NT2/D1 (cell line): ENCODE data around the gene ADH1B.

Experiments used
- DNase-seq: peaks from one replicate; pipeline ENCODE4 v3.0.0-alpha.2; 2011; ENCODE audit warnings: low read depth, low spot score
- H3K27me3 ChIP-seq: 2 replicates; pipeline ENCODE4 v1.6.0; 2011; ENCODE audit warnings: mild to moderate bottlenecking; ENCODE audit not compliant: insufficient read length, insufficient read depth
- H3K36me3 ChIP-seq: 2 replicates; pipeline ENCODE4 v1.6.1; 2011; ENCODE audit warnings: mild to moderate bottlenecking, low read length, mixed read lengths; ENCODE audit not compliant: insufficient read depth, insufficient read length
- H3K4me1 ChIP-seq: 2 replicates; pipeline ENCODE4 v1.5.1; 2011; ENCODE audit not compliant: insufficient read depth, insufficient read length
- H3K4me3 ChIP-seq: 2 replicates; pipeline ENCODE4 v1.5.1; 2011; ENCODE audit warnings: low read depth; ENCODE audit not compliant: insufficient read length
- H3K9ac ChIP-seq: 2 replicates; pipeline ENCODE4 v1.6.0; 2011; ENCODE audit warnings: low read depth; ENCODE audit not compliant: insufficient read length
- H3K9me3 ChIP-seq: 2 replicates; pipeline ENCODE4 v1.5.1; 2011; ENCODE audit warnings: mild to moderate bottlenecking, low read length; ENCODE audit not compliant: insufficient read depth
- SUZ12 ChIP-seq: IDR thresholded peaks from 2 replicates; pipeline ENCODE4 v1.6.1; 2011; ENCODE audit not compliant: insufficient read length, insufficient read depth; ENCODE audit errors: extremely low read depth
- YY1 ChIP-seq: IDR thresholded peaks from 2 replicates; pipeline ENCODE4 v1.6.1; 2011; ENCODE audit not compliant: insufficient read length, insufficient read depth
- ZNF274 ChIP-seq: IDR thresholded peaks from 2 replicates; pipeline ENCODE4 v1.6.1; 2011; ENCODE audit warnings: mild to moderate bottlenecking, low read depth, low read length

Gene ADH1B

DNA sequence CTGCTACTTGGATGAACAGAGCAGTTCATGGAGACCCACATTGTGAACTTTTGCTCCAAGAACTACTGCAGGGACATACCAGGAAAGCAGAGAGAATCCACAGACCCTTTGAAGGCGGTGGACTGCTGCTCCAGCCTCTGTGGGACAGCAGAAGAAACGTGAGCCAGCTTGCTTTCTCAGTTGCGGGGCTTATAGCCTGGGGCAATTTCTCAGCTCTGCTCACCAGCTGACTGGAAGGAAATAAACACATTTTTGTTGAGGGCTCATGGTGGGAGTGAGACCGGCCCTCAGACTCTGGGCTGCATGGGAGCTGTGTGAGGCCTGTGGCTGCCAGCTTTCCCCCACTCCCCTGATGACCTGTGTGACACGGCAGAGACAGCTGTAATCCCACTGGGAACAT is 27.8 kb downstream of the ADH1B start:
- no peak for TF ChIP-seq ZNF274
- no peak for TF ChIP-seq YY1
- TF ChIP-seq SUZ12, result no peak
- Histone ChIP-seq H3K9me3 (no peaks in the 10 kb centered on the region), H3K4me3 (no peak overlapping the region), H3K27me3 (no peaks in the 10 kb centered on the region), H3K9ac (no peak overlapping the region), H3K36me3 (no peaks in the 10 kb centered on the region), H3K4me1 (no peaks in the 10 kb centered on the region)
- peak; percentile 1 for DNase-seq

DNA sequence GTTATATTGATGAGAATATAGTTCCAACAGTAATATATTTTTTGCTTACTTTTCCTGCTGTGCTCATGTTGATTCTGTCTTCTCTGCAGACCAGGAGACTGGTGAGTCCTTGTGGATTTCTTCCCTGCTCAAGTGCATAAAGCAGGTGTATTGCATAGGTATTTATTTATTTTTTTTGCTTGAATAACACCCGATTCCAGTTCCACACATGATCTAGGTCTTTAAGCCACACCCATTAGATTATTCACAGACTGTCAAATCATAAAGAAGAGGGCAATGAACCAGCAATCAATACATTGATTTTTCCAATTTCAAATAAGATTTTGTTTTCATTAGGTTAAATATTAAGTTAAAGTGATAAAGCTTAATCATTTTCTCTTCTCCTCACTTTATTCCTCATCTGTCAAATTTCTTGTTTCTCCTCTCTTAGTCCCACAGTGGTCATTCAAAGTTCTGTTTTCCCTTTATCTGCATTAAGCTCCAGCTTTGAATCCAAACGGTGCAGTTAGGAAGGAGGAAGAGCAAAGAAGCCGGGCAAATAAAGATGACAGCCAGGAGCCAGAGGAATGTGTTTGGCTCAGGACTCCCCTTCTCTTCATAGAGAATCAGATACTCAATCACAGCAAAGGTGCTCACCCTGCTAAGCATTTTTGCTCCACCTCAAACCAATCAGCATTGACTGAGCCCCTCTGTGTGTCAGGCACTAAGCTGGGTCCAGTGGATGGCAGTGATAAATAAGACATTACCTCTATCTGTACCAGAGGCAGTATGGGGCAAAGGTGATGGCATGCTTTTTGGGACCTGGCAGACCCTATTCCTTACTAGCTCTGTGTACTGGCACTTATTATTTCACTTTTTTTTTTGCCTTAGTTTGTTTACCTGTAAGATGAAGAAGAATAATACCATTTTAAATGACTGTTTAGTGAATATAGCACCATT is 30.1 kb downstream of the ADH1B start, which contains the start of gene ADH1A:
TSS of gene ADH1A (minus strand) at position 138 of the 939 bp plus-strand sequence. CDS start at position 67, 71 bp downstream.
- TF ChIP-seq SUZ12, result no peak
- TF ChIP-seq YY1, result no peak
- no peak for TF ChIP-seq ZNF274
- H3K9me3 ChIP-seq, result no peaks in the 10 kb centered on the region
- H3K36me3 ChIP-seq, result no peaks in the 10 kb centered on the region
- no peak for DNase-seq
- no peaks in the 10 kb centered on the region for H3K4me1 ChIP-seq
- H3K9ac ChIP-seq, result no peak within 1 kb of the TSS
- H3K4me3 ChIP-seq, result no peak within 1 kb of the TSS
- no peaks in the 10 kb centered on the region for H3K27me3 ChIP-seq

DNA sequence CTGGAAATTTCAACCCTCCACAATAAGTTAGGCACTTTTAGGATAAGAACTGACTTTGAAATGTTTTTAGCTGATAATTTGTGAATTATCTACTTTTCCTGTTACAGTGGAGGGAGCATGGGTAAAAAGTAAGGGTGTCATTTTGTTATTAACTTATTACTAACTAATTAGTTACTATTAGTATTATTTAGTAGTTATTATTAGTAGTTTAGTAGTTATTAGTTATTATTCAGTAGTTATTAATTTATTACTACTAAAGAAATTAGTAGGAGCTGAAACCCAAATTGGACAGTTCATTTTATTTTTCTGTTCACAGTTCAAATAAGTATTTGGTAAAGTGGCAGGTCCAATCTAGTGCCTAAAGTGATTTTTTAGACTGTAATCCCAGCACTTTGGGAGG is 35.8 kb downstream of the ADH1B start:
- Histone ChIP-seq H3K27me3 (no peaks in the 10 kb centered on the region), H3K4me1 (no peaks in the 10 kb centered on the region), H3K9ac (no peak overlapping the region), H3K4me3 (no peak overlapping the region), H3K36me3 (no peaks in the 10 kb centered on the region), H3K9me3 (no peaks in the 10 kb centered on the region)
- TF ChIP-seq ZNF274 (no peak), YY1 (no peak), SUZ12 (no peak)
- no peak for DNase-seq

DNA sequence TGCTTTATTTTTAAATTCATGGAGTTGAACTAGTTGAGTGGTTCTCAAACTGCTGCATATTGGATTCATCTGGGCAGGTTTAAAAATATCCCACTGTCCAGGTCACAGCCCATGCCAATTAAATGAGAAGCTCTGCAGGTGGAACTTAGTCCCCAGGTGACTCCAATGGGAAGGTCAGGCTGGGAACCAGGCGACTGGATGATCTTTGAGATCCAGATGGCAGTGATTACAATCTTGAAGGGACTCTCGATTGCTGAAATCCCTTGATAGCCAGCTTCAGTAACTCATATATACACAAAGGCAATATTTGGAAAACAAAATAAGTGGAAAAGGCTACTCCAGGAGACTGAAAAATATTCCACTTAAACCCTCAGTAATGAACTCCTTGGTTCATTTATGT is 38.5 kb downstream of the ADH1B start:
- Histone ChIP-seq H3K4me1 (no peaks in the 10 kb centered on the region), H3K36me3 (no peaks in the 10 kb centered on the region), H3K9ac (no peak overlapping the region), H3K4me3 (no peak overlapping the region), H3K9me3 (no peaks in the 10 kb centered on the region), H3K27me3 (no peaks in the 10 kb centered on the region)
- DNase-seq, result no peak
- TF ChIP-seq ZNF274, result no peak
- no peak for TF ChIP-seq YY1
- no peak for TF ChIP-seq SUZ12

DNA sequence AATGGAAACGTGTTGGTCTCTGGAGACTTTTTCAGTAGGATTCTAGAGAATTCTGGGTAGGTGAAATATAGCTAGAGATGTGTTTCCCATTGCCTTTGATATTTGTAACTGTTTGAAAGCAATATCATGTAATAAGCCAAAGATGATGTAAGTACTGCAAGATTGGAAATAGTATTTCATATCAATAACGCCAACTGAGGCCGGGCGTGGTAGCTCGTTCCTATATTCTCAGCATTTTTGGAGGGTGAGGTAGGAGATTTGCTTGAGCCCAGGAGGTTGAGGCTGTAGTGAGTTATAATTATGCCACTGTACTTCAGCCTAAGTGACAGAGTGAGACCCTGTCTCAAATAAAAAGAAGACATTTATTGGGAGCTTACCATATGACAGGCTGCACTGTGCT is 39.9 kb downstream of the ADH1B start:
- Histone ChIP-seq H3K4me3 (no peak overlapping the region), H3K9me3 (no peaks in the 10 kb centered on the region), H3K36me3 (no peaks in the 10 kb centered on the region), H3K4me1 (no peaks in the 10 kb centered on the region), H3K9ac (no peak overlapping the region), H3K27me3 (no peaks in the 10 kb centered on the region)
- no peak for TF ChIP-seq SUZ12
- TF ChIP-seq ZNF274, result no peak
- no peak for TF ChIP-seq YY1
- DNase-seq, result no peak

DNA sequence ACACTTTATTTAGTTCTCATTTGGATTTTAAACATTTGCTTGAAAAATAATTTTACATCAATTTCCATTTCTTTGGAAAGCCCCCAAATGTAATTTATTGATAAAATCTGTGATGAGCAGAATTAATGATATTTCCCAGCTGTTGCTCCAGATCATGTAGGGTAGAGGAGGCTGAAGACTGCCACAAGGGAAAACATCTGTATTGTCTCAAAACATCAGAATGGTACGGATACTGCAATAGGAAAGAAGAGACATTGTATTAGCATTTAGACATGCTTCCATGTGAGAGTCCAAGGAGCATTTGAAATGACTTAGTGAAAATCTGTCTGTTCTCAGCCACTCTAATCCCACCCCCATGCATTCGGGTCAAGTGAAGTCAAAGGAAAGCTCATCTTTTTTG is 44.8 kb downstream of the ADH1B start:
- Histone ChIP-seq H3K27me3 (no peaks in the 10 kb centered on the region), H3K36me3 (no peaks in the 10 kb centered on the region), H3K9ac (no peak overlapping the region), H3K4me3 (no peak overlapping the region), H3K4me1 (no peaks in the 10 kb centered on the region), H3K9me3 (no peaks in the 10 kb centered on the region)
- TF ChIP-seq SUZ12 (no peak), ZNF274 (no peak), YY1 (no peak)
- no peak for DNase-seq

DNA sequence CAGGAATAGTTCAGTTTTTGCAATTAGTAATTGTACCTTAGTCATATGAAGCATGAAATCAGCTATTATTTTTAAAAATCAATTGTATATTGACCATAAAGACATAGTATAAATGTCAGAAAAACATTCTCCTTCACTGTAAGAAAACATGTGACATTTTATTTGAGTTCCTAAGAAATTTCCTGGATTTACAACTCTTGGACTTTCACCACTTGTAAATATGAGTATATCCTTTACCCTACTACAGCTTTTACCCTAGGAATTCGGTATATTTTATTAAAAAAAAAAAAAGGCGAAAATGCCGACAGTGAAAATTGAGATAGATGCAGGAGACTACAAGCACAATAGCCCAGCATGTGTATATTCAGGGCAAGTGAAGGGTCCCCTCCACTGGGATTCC is 45.3 kb downstream of the ADH1B start:
- Histone ChIP-seq H3K9me3 (no peaks in the 10 kb centered on the region), H3K27me3 (no peaks in the 10 kb centered on the region), H3K4me3 (no peak overlapping the region), H3K4me1 (no peaks in the 10 kb centered on the region), H3K9ac (no peak overlapping the region), H3K36me3 (no peaks in the 10 kb centered on the region)
- DNase-seq, result no peak
- TF ChIP-seq ZNF274 (no peak), YY1 (no peak), SUZ12 (no peak)
